D341Med (cell line): ENCODE measurements around the gene DRGX.

ENCODE experiments used
- DNase-seq: peaks from one replicate; pipeline ENCODE4 v3.0.0; 2012; ENCODE audit warnings: low spot score

The DRGX gene

GRCh38 chr10:49361735-49362568, 33.9 kb downstream of the DRGX start:
- DNase-seq: peak; percentile 17

GRCh38 chr10:49361178-49361554, 34.7 kb downstream of the DRGX start:
- no peak for DNase-seq

- peak; percentile 36 for DNase-seq
Measured at GRCh38 chr10:49360271-49361177, 35.4 kb downstream of the DRGX start.

- DNase-seq: no peak
Measured at GRCh38 chr10:49359349-49360270, 36.3 kb downstream of the DRGX start.

- DNase-seq: no peak
Measured at GRCh38 chr10:49357910-49358309, 38.0 kb downstream of the DRGX start.

GRCh38 chr10:49356944-49357343, 38.9 kb downstream of the DRGX start:
- no peak for DNase-seq

GRCh38 chr10:49356181-49356580, 39.7 kb downstream of the DRGX start:
- no peak for DNase-seq

- DNase-seq: no peak
Measured at GRCh38 chr10:49355221-49355620, 40.7 kb downstream of the DRGX start.

GRCh38 chr10:49354593-49354992, 41.3 kb downstream of the DRGX start:
- DNase-seq: no peak

- DNase-seq: no peak
Measured at GRCh38 chr10:49353895-49354566, 41.9 kb downstream of the DRGX start.

- DNase-seq: no peak
Measured at GRCh38 chr10:49353026-49353894, 42.6 kb downstream of the DRGX start.

GRCh38 chr10:49352323-49352722, 43.6 kb downstream of the DRGX start:
- DNase-seq: no peak

- no peak for DNase-seq
Measured at GRCh38 chr10:49351669-49352068, 44.2 kb downstream of the DRGX start.

GRCh38 chr10:49350846-49351532, 44.9 kb downstream of the DRGX start:
- no peak for DNase-seq

GRCh38 chr10:49350138-49350537, 45.8 kb downstream of the DRGX start:
- DNase-seq: no peak

GRCh38 chr10:49349390-49349789, 46.5 kb downstream of the DRGX start:
- DNase-seq: no peak

- no peak for DNase-seq
Measured at GRCh38 chr10:49348593-49348992, 47.3 kb downstream of the DRGX start.

- no peak for DNase-seq
Measured at GRCh38 chr10:49347827-49348226, 48.1 kb downstream of the DRGX start.

GRCh38 chr10:49347342-49347741, 48.5 kb downstream of the DRGX start:
- no peak for DNase-seq

- DNase-seq: no peak
Measured at GRCh38 chr10:49344840-49345239, 51.0 kb downstream of the DRGX start.
